DMS153 treated with DMSO at 0.1 percent for 48 hours (cell line): Measurements from ENCODE around the gene ARHGAP10.
"Not testable (repeated sequence)": the region's sequence is repeated elsewhere in the genome, so short reads cannot be mapped to it uniquely, and the experiment has no call there.

Source experiments
- DNase-seq: peaks from one replicate; lab custom pipeline; 2025; ENCODE audit not compliant: unreplicated experiment; lab: John Stamatoyannopoulos, UW

Gene ARHGAP10

GRCh38 chr4:147791865-147792264 lies 60.0 kb downstream of the ARHGAP10 start:
- no peak for DNase-seq

GRCh38 chr4:147793569-147794313 lies 61.9 kb downstream of the ARHGAP10 start:
- DNase-seq = no peak

GRCh38 chr4:147794314-147794680 lies 62.4 kb downstream of the ARHGAP10 start:
- no peak for DNase-seq

GRCh38 chr4:147794787-147795413 lies 63.0 kb downstream of the ARHGAP10 start:
- DNase-seq = no peak

GRCh38 chr4:147799057-147799456 lies 67.2 kb downstream of the ARHGAP10 start:
- DNase-seq = not testable (repeated sequence)

- DNase-seq = no peak
These were observed 68.2 kb downstream of the ARHGAP10 start for GRCh38 chr4:147799986-147800555.

GRCh38 chr4:147801820-147802219 lies 69.9 kb downstream of the ARHGAP10 start:
- DNase-seq = no peak

- DNase-seq = no peak
These were observed 70.5 kb downstream of the ARHGAP10 start for GRCh38 chr4:147802346-147802745.

GRCh38 chr4:147805946-147806345 lies 74.1 kb downstream of the ARHGAP10 start:
- DNase-seq = no peak

GRCh38 chr4:147808447-147808846 lies 76.6 kb downstream of the ARHGAP10 start:
- DNase-seq = no peak

- DNase-seq = no peak
These were observed 77.3 kb downstream of the ARHGAP10 start for GRCh38 chr4:147809211-147809610.

GRCh38 chr4:147811878-147812277 lies 80.0 kb downstream of the ARHGAP10 start:
- DNase-seq = no peak

GRCh38 chr4:147813109-147813773 lies 81.4 kb downstream of the ARHGAP10 start:
- no peak for DNase-seq

GRCh38 chr4:147813973-147814372 lies 82.1 kb downstream of the ARHGAP10 start:
- DNase-seq = no peak

- DNase-seq = no peak
These were observed 82.5 kb downstream of the ARHGAP10 start for GRCh38 chr4:147814376-147814775.

GRCh38 chr4:147815741-147816140 lies 83.9 kb downstream of the ARHGAP10 start:
- no peak for DNase-seq

- DNase-seq = no peak
These were observed 84.7 kb downstream of the ARHGAP10 start for GRCh38 chr4:147816382-147817254.

GRCh38 chr4:147820975-147821374 lies 89.1 kb downstream of the ARHGAP10 start:
- no peak for DNase-seq

GRCh38 chr4:147821555-147821954 lies 89.7 kb downstream of the ARHGAP10 start:
- no peak for DNase-seq

GRCh38 chr4:147822128-147822527 lies 90.2 kb downstream of the ARHGAP10 start:
- DNase-seq = no peak

GRCh38 chr4:147823130-147823529 lies 91.2 kb downstream of the ARHGAP10 start:
- DNase-seq = no peak
